Retinal pigment epithelial cell (primary cell): Measurements from ENCODE around the gene ZEB2.

Source experiments
- DNase-seq: peaks from one replicate; pipeline ENCODE4 v3.0.0-alpha.2; 2010; ENCODE audit warnings: low read depth
- H3K4me3 ChIP-seq: 2 replicates; pipeline ENCODE4 v1.5.1; 2011; ENCODE audit warnings: mild to moderate bottlenecking, low read length, control low read depth, moderate library complexity
- TF ChIP-seq, protein P1 (sequence below): conservative IDR thresholded peaks from 2 replicates; pipeline ENCODE4 v1.5.1; 2011; ENCODE audit warnings: low read depth, low read length, control low read depth, inconsistent platforms

ZEB2 gene

DNA sequence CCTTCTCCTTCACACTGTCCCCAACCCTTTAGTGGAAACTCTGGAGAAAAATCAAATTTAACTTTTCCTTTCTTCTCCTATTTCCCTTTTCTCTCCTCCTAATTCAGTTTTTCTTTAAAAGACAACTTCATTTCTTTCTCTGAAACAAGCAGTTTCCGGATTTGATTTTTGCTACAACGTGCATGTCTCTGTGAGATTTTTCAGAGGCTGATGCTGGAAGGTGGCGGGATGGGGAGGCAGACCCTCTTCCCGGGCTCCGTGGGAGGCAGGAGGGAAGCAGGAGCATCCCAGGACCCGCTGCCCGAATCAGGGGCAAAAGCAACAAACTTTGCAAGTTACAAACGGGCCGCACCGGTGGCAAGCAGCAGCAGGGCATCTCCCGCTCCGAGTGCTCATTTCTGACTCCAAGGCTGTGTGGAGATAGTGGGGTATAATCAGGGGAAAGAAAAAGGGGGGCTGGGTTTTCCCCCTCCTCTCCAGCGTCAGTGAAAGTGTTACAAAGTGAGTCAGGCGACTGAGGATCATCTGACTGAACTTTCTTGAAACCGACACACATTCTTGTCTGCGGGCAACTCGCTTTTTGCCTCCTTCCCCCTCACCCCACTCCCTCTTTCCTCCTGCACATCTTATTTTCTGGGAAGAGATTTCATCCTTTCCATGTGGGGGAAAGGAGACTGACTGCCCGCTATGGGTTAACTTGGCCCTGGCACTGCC, 6.4 kb downstream of the ZEB2 start:
- H3K4me3 ChIP-seq = peak overlapping the region; percentile 86
- peak; percentile 90 for DNase-seq
- TF ChIP-seq, protein P1, sequence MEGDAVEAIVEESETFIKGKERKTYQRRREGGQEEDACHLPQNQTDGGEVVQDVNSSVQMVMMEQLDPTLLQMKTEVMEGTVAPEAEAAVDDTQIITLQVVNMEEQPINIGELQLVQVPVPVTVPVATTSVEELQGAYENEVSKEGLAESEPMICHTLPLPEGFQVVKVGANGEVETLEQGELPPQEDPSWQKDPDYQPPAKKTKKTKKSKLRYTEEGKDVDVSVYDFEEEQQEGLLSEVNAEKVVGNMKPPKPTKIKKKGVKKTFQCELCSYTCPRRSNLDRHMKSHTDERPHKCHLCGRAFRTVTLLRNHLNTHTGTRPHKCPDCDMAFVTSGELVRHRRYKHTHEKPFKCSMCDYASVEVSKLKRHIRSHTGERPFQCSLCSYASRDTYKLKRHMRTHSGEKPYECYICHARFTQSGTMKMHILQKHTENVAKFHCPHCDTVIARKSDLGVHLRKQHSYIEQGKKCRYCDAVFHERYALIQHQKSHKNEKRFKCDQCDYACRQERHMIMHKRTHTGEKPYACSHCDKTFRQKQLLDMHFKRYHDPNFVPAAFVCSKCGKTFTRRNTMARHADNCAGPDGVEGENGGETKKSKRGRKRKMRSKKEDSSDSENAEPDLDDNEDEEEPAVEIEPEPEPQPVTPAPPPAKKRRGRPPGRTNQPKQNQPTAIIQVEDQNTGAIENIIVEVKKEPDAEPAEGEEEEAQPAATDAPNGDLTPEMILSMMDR = peak; percentile 9

DNA sequence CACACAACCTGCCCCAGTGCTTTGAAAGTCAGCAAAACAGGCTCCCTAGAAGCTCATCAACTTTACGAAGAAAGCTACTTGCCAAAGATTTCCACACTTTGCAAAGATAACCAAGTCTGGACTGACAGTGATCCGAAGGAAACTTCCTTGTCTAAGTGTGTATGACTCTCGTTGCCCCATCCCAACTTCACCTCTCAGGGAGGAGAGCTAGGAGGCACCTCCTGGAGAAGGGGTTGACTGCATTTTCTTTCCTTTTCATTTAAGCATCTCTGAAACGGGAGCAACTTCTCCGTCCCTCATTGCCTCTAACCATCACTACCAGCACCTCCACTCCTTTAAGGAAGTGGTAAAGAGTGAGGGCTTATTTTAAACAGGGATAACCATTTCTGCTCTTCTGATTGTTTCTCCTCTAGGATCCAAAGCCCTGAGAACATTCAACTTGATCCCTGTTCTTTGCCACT, 7.0 kb downstream of the ZEB2 start:
- DNase-seq = no peak
- TF ChIP-seq, protein P1 = no peak
- peak overlapping the region; percentile 86 for H3K4me3 ChIP-seq

DNA sequence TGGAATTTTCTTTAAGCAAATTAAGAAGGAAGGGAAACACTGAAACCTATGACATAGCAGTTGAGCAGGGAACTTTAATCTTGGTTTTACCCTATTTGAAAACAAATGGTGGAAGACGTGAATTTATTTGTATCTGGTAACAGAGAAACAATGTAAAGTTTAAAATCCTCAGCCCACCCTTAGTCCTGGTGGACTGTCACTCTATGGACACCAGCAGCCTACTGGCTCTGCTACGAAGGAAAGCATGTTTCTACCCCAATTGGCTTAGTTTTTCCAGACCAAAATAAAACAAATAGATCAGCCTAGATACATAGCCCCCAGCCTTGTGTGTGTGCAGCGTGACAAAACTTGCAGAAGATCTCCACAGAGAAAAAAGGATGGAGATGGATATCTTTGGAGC, 7.4 kb downstream of the ZEB2 start:
- no peak for DNase-seq
- TF ChIP-seq, protein P1 = no peak
- H3K4me3 ChIP-seq = no peak overlapping the region

DNA sequence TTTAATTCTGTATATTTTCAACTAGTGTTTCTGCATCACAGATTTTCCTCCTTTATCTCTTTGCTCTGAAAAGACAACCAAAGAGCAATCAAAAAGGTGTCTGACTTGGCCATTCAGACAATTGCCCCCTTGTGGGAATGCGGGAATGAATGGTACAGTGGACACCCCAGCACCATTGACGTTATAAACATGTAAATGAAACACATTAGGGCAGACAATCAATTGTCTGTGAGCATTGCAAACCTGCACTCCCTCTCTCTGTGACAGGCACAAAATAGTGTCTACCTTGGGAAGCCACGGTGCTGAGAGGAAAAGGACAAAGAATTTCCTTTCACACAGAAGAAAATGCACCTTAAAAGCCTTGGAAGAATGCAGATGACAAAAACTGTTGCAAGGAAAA, 8.0 kb downstream of the ZEB2 start:
- DNase-seq = no peak
- H3K4me3 ChIP-seq = no peak overlapping the region
- TF ChIP-seq, protein P1 = peak; percentile 25

DNA sequence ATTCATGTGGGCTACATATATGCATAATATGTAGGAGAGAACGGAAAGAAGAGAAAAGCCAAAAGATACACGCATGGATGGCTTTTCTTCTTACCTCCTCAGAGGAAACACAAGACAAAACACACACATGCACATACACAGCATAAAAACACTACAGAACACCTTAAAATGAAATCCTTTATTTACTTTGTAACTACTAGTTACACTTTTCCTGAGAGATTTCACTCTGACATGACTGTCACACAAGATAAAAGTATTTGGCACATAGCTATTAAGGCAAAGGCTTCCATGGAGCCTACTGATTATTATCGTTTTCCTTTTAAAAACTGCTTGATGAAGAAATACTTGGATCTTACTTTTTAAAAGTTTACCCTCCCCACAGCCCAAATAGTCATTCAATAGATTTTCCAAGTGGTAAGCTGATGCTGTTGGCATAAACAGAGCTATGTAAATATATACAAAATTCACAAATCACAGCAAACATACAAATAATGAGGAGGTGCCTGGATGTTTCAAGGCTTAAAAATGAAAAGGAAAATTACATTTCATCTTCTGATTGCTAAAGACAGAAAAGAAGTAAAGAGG, 8.6 kb downstream of the ZEB2 start:
- H3K4me3 ChIP-seq = peak overlapping the region; percentile 18
- TF ChIP-seq, protein P1 = no peak
- no peak for DNase-seq

DNA sequence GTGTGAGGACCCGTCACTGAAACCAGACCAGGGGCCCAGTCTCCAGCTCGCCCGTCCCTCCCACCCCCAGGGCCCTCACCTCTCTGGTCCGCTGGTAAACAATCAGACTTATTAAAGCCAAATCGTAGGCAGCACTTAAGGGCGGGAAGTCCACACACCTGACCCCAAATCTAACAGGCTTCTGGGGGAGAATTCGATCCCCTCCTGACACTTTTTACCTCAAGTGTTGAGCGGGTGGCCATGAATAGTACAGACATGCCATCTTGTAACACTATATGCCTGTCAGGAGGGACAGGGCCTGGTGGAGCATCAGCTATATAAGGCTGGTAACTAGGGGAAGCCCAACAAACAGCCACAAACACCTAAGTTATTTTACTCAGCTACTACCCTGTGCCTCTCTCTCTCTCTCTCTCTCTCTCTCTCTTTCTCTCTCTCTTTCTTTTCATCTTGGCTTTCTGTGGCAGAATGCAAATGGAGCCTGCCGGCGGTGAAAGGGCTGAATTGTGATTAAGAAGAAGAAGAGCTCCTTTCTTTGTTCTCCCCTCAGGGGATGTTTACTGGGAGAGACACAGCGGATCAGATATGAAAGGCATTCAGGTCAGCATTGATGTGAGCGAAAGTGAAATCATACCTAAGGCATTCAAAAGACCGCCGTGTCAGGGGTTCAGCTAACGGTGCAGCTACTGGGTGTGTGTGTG, 9.5 kb downstream of the ZEB2 start:
- peak overlapping the region; percentile 18 for H3K4me3 ChIP-seq

More for the DNA sequence above, 9.5 kb downstream of the ZEB2 start:
- DNase-seq = no peak
- TF ChIP-seq, protein P1 = no peak
